ENCODE results near the gene C1RL. TPM values are rescaled to one million over a fixed set of nuclear protein-coding genes. Genes with fewer than 3 reads are reported as not detected.
A peak's percentile ranks its signal among the peaks of the same experiment; 100 is the strongest.

The C1RL gene
- total and polyA plus RNA-seq, 5 donors from 2014 or later: 6.0 to 21.0 (median 8.0) TPM

- no peak for ATAC-seq (ENCODE audit: low read depth in 2 of 2)
- no peaks in the 10 kb centered on the region for H3K36me3 ChIP-seq (ENCODE audit: control insufficient read depth, insufficient read depth, low read length)
- no peak overlapping the region for H3K4me3 ChIP-seq (ENCODE audit: low read depth, low read length)
- Mint-ChIP-seq H3K4me1 (peaks cover 0 to 42% (median 17%) of the 10 kb centered on the region in 4 donors), H3K27ac (peak overlapping the region; percentile 82 to 93 (median 83)), H3K9me3 (no peaks in the 10 kb centered on the region), H3K27me3 (no peaks in the 10 kb centered on the region), H3K4me3 (peak overlapping the region; percentile 75 to 98 (median 93)), H3K36me3 (peaks cover 8% of the 10 kb centered on the region)
- no peaks in the 10 kb centered on the region for H3K27me3 ChIP-seq (ENCODE audit: control insufficient read depth, insufficient read depth, low read length)
- peaks cover 23% of the 10 kb centered on the region for H3K4me1 ChIP-seq (ENCODE audit: control insufficient read depth, insufficient read depth, low read length, poor library complexity, severe bottlenecking)
- H3K9me3 ChIP-seq (ENCODE audit: control insufficient read depth in 2 of 2, low read length in 2 of 2): no peaks in the 10 kb centered on the region
- no peak for DNase-seq
- no peak overlapping the region for H3K27ac ChIP-seq (ENCODE audit: insufficient read depth, low read length, poor library complexity, severe bottlenecking)
Measured at GRCh38 chr12:7127916-7128626, 19.1 kb upstream of the C1RL start.

GRCh38 chr12:7125632-7126227, 16.7 kb upstream of the C1RL start:
- Mint-ChIP-seq H3K4me1 (peaks cover 0 to 19% (median 4%) of the 10 kb centered on the region in 4 donors), H3K9me3 (no peaks in the 10 kb centered on the region), H3K36me3 (peaks cover 8% of the 10 kb centered on the region), H3K4me3 (peak overlapping the region in 2 of 4 donors; percentile 21 to 46), H3K27me3 (no peaks in the 10 kb centered on the region), H3K27ac (no peak overlapping the region)
- no peaks in the 10 kb centered on the region for H3K36me3 ChIP-seq (ENCODE audit: control insufficient read depth, insufficient read depth, low read length)
- H3K9me3 ChIP-seq (ENCODE audit: control insufficient read depth in 2 of 2, low read length in 2 of 2): no peaks in the 10 kb centered on the region
- peaks cover 10% of the 10 kb centered on the region for H3K4me1 ChIP-seq (ENCODE audit: control insufficient read depth, insufficient read depth, low read length, poor library complexity, severe bottlenecking)
- H3K4me3 ChIP-seq (ENCODE audit: low read depth, low read length): no peak overlapping the region
- no peak for DNase-seq
- H3K27ac ChIP-seq (ENCODE audit: insufficient read depth, low read length, poor library complexity, severe bottlenecking): no peak overlapping the region
- ATAC-seq (ENCODE audit: low read depth in 2 of 2): no peak
- no peaks in the 10 kb centered on the region for H3K27me3 ChIP-seq (ENCODE audit: control insufficient read depth, insufficient read depth, low read length)

GRCh38 chr12:7123806-7124522, 14.9 kb upstream of the C1RL start:
- Histone ChIP-seq H3K36me3 (ENCODE audit: control insufficient read depth, insufficient read depth, low read length) (no peaks in the 10 kb centered on the region), H3K9me3 (ENCODE audit: control insufficient read depth in 2 of 2, low read length in 2 of 2) (no peaks in the 10 kb centered on the region), H3K27me3 (ENCODE audit: control insufficient read depth, insufficient read depth, low read length) (no peaks in the 10 kb centered on the region), H3K27ac (ENCODE audit: insufficient read depth, low read length, poor library complexity, severe bottlenecking) (no peak overlapping the region), H3K4me1 (ENCODE audit: control insufficient read depth, insufficient read depth, low read length, poor library complexity, severe bottlenecking) (no peaks in the 10 kb centered on the region), H3K4me3 (ENCODE audit: low read depth, low read length) (no peak overlapping the region)
- Mint-ChIP-seq H3K27me3 (no peaks in the 10 kb centered on the region), H3K36me3 (peaks cover 8% of the 10 kb centered on the region), H3K4me3 (peak overlapping the region in 1 of 4 donors; percentile 43), H3K9me3 (no peaks in the 10 kb centered on the region), H3K4me1 (peaks cover 0 to 9% (median 1%) of the 10 kb centered on the region in 4 donors), H3K27ac (peak overlapping the region in 1 of 3 donors; percentile 29)
- DNase-seq (no peak), ATAC-seq (ENCODE audit: low read depth in 2 of 2) (no peak)

GRCh38 chr12:7122811-7123769, 14.1 kb upstream of the C1RL start:
- peak overlapping the region in 2 of 3 donors; percentile 27 to 29 for H3K27ac Mint-ChIP-seq
- no peaks in the 10 kb centered on the region for H3K9me3 Mint-ChIP-seq
- no peaks in the 10 kb centered on the region for H3K27me3 Mint-ChIP-seq
- Histone ChIP-seq H3K4me3 (ENCODE audit: low read depth, low read length) (no peak overlapping the region), H3K27me3 (ENCODE audit: control insufficient read depth, insufficient read depth, low read length) (no peaks in the 10 kb centered on the region), H3K9me3 (ENCODE audit: control insufficient read depth in 2 of 2, low read length in 2 of 2) (no peaks in the 10 kb centered on the region), H3K27ac (ENCODE audit: insufficient read depth, low read length, poor library complexity, severe bottlenecking) (no peak overlapping the region), H3K4me1 (ENCODE audit: control insufficient read depth, insufficient read depth, low read length, poor library complexity, severe bottlenecking) (no peaks in the 10 kb centered on the region), H3K36me3 (ENCODE audit: control insufficient read depth, insufficient read depth, low read length) (peaks cover 3% of the 10 kb centered on the region)
- ATAC-seq (ENCODE audit: low read depth in 2 of 2) (no peak), DNase-seq (no peak)
- H3K4me1 Mint-ChIP-seq: peaks cover 0 to 3% (median 1%) of the 10 kb centered on the region in 4 donors
- H3K4me3 Mint-ChIP-seq: peak overlapping the region in 1 of 4 donors; percentile 12
- H3K36me3 Mint-ChIP-seq: peaks cover 12% of the 10 kb centered on the region

GRCh38 chr12:7121324-7121723, 12.3 kb upstream of the C1RL start:
- ATAC-seq (ENCODE audit: low read depth in 2 of 2) (no peak), DNase-seq (no peak)
- no peaks in the 10 kb centered on the region for H3K4me1 ChIP-seq (ENCODE audit: control insufficient read depth, insufficient read depth, low read length, poor library complexity, severe bottlenecking)
- H3K36me3 Mint-ChIP-seq: peaks cover 11% of the 10 kb centered on the region
- no peaks in the 10 kb centered on the region for H3K9me3 ChIP-seq (ENCODE audit: control insufficient read depth in 2 of 2, low read length in 2 of 2)
- H3K27me3 ChIP-seq (ENCODE audit: control insufficient read depth, insufficient read depth, low read length): no peaks in the 10 kb centered on the region
- peaks cover 3% of the 10 kb centered on the region for H3K36me3 ChIP-seq (ENCODE audit: control insufficient read depth, insufficient read depth, low read length)
- H3K27ac ChIP-seq (ENCODE audit: insufficient read depth, low read length, poor library complexity, severe bottlenecking): no peak overlapping the region
- H3K9me3 Mint-ChIP-seq: no peaks in the 10 kb centered on the region
- H3K4me1 Mint-ChIP-seq: peaks cover 0 to 2% (median 0%) of the 10 kb centered on the region in 4 donors
- no peak overlapping the region for H3K4me3 Mint-ChIP-seq
- no peak overlapping the region for H3K27ac Mint-ChIP-seq
- no peak overlapping the region for H3K4me3 ChIP-seq (ENCODE audit: low read depth, low read length)
- no peaks in the 10 kb centered on the region for H3K27me3 Mint-ChIP-seq

- Mint-ChIP-seq H3K9me3 (no peaks in the 10 kb centered on the region), H3K4me1 (peaks cover 0 to 2% (median 0%) of the 10 kb centered on the region in 4 donors), H3K36me3 (peaks cover 16% of the 10 kb centered on the region), H3K27ac (no peak overlapping the region), H3K4me3 (no peak overlapping the region), H3K27me3 (no peaks in the 10 kb centered on the region)
- Histone ChIP-seq H3K4me3 (ENCODE audit: low read depth, low read length) (no peak overlapping the region), H3K36me3 (ENCODE audit: control insufficient read depth, insufficient read depth, low read length) (peaks cover 11% of the 10 kb centered on the region), H3K9me3 (ENCODE audit: control insufficient read depth in 2 of 2, low read length in 2 of 2) (no peaks in the 10 kb centered on the region), H3K27me3 (ENCODE audit: control insufficient read depth, insufficient read depth, low read length) (no peaks in the 10 kb centered on the region), H3K4me1 (ENCODE audit: control insufficient read depth, insufficient read depth, low read length, poor library complexity, severe bottlenecking) (no peaks in the 10 kb centered on the region), H3K27ac (ENCODE audit: insufficient read depth, low read length, poor library complexity, severe bottlenecking) (no peak overlapping the region)
- ATAC-seq (ENCODE audit: low read depth in 2 of 2) (no peak), DNase-seq (no peak)
Measured at GRCh38 chr12:7120166-7120565, 11.2 kb upstream of the C1RL start.

GRCh38 chr12:7118881-7119280, 9.9 kb upstream of the C1RL start:
- Mint-ChIP-seq H3K9me3 (no peaks in the 10 kb centered on the region), H3K36me3 (peaks cover 17% of the 10 kb centered on the region), H3K4me3 (no peak overlapping the region), H3K27ac (no peak overlapping the region), H3K4me1 (peaks cover 0 to 5% (median 3%) of the 10 kb centered on the region in 4 donors), H3K27me3 (no peaks in the 10 kb centered on the region)
- no peaks in the 10 kb centered on the region for H3K4me1 ChIP-seq (ENCODE audit: control insufficient read depth, insufficient read depth, low read length, poor library complexity, severe bottlenecking)
- H3K9me3 ChIP-seq (ENCODE audit: control insufficient read depth in 2 of 2, low read length in 2 of 2): no peaks in the 10 kb centered on the region
- no peaks in the 10 kb centered on the region for H3K27me3 ChIP-seq (ENCODE audit: control insufficient read depth, insufficient read depth, low read length)
- H3K27ac ChIP-seq (ENCODE audit: insufficient read depth, low read length, poor library complexity, severe bottlenecking): no peak overlapping the region
- ATAC-seq (ENCODE audit: low read depth in 2 of 2) (no peak), DNase-seq (no peak)
- H3K4me3 ChIP-seq (ENCODE audit: low read depth, low read length): no peak overlapping the region
- peaks cover 17% of the 10 kb centered on the region for H3K36me3 ChIP-seq (ENCODE audit: control insufficient read depth, insufficient read depth, low read length)
